ENCODE measurements around the gene STRN4. TPM values are rescaled to one million over a fixed set of nuclear protein-coding genes. Genes with fewer than 3 reads are reported as not detected.

STRN4 gene
- total RNA-seq, 1 donor from 2014 or later: 68.5 TPM

GRCh38 chr19:46745521-46746280 is 549 bp downstream of the STRN4 start, which contains the start of gene FKRP:
Gene FKRP, plus strand, starts transcription at chr19:46746057. Its CDS starts 9,394 bp downstream, at chr19:46755451.
- intact Hi-C loops (cut with DNase I): no loop called here
- DNase-seq: no peak
- Histone ChIP-seq H3K4me1 (peaks cover 26% of the 10 kb centered on the region), H3K9me3 (no peaks in the 10 kb centered on the region), H3K36me3 (no peaks in the 10 kb centered on the region), H3K27me3 (no peaks in the 10 kb centered on the region), H3K4me3 (peak within 1 kb of the TSS; percentile 97), H3K27ac (peak within 1 kb of the TSS; percentile 88)
- TF ChIP-seq CTCF (IDR thresholded peaks at IDR 0.05): no peak
- ATAC-seq: peak; percentile 67

- Histone ChIP-seq H3K4me1 (peaks cover 32% of the 10 kb centered on the region), H3K36me3 (no peaks in the 10 kb centered on the region), H3K4me3 (peak overlapping the region; percentile 97), H3K27me3 (no peaks in the 10 kb centered on the region), H3K9me3 (no peaks in the 10 kb centered on the region), H3K27ac (peak overlapping the region; percentile 88)
- ATAC-seq (peak; percentile 11), DNase-seq (no peak)
- TF ChIP-seq CTCF (IDR thresholded peaks at IDR 0.05): no peak
- intact Hi-C loops (cut with DNase I): no loop called here
Measured at GRCh38 chr19:46745030-46745429, 1.2 kb downstream of the STRN4 start.

- Histone ChIP-seq H3K36me3 (no peaks in the 10 kb centered on the region), H3K4me3 (no peak overlapping the region), H3K9me3 (no peaks in the 10 kb centered on the region), H3K27ac (no peak overlapping the region), H3K27me3 (no peaks in the 10 kb centered on the region), H3K4me1 (peaks cover 36% of the 10 kb centered on the region)
- intact Hi-C loops (cut with DNase I): no loop called here
- DNase-seq (no peak), ATAC-seq (no peak)
- TF ChIP-seq CTCF (IDR thresholded peaks at IDR 0.05): no peak
Measured at GRCh38 chr19:46744005-46744691, 2.1 kb downstream of the STRN4 start.

GRCh38 chr19:46742926-46743480 is 3.2 kb downstream of the STRN4 start:
- H3K9me3 ChIP-seq: no peaks in the 10 kb centered on the region
- intact Hi-C loops (cut with DNase I): no loop called here
- H3K27ac ChIP-seq: no peak overlapping the region
- peaks cover 7% of the 10 kb centered on the region for H3K36me3 ChIP-seq
- no peaks in the 10 kb centered on the region for H3K27me3 ChIP-seq
- peaks cover 46% of the 10 kb centered on the region for H3K4me1 ChIP-seq
- DNase-seq (no peak), ATAC-seq (no peak)
- H3K4me3 ChIP-seq: no peak overlapping the region
- no peak for TF ChIP-seq CTCF (IDR thresholded peaks at IDR 0.05)

- H3K4me1 ChIP-seq: peaks cover 48% of the 10 kb centered on the region
- H3K27ac ChIP-seq: no peak overlapping the region
- no peak overlapping the region for H3K4me3 ChIP-seq
- intact Hi-C loops (cut with DNase I): no loop called here
- DNase-seq: no peak
- no peak for ATAC-seq
- no peak for TF ChIP-seq CTCF (IDR thresholded peaks at IDR 0.05)
- peaks cover 22% of the 10 kb centered on the region for H3K36me3 ChIP-seq
- no peaks in the 10 kb centered on the region for H3K9me3 ChIP-seq
- H3K27me3 ChIP-seq: no peaks in the 10 kb centered on the region
Measured at GRCh38 chr19:46741447-46741846, 4.8 kb downstream of the STRN4 start.
